Vagina (tissue), 2 donors: ENCODE results near the gene SZT2.

Experiments used
- CTCF ChIP-seq, 3 experiments: fragments of 450-650 bp in 2 of 3; fragments of 200-600 bp in 1 of 3; sonication (generic) in 1 of 3; IDR thresholded peaks; one replicate each; pipeline ENCODE4 v1.5.1; 2017 to 2019; ENCODE audit warnings: antibody characterized with exemption in 3 of 3, mild to moderate bottlenecking in 2 of 3, moderate library complexity in 2 of 3
- POLR2A ChIP-seq, 2 donors: fragments of 450-650 bp; IDR thresholded peaks; one replicate each; pipeline ENCODE4 v1.6.1; 2017; ENCODE audit warnings: antibody characterized with exemption in 2 of 2, mild to moderate bottlenecking in 2 of 2, moderate library complexity in 2 of 2

- TF ChIP-seq POLR2A (IDR thresholded peaks at IDR 0.05) (no peak), CTCF (IDR thresholded peaks at IDR 0.05) (no peak)
Observed at GRCh38 chr1:43402089-43402865, 12.6 kb downstream of the SZT2 start.
